ENCODE measurements around the gene IFT81. TPM values are rescaled to one million over a fixed set of nuclear protein-coding genes. Genes with fewer than 3 reads are reported as not detected.

IFT81 gene
- total and polyA plus RNA-seq, 2 of the 13 experiments (the other 11 are each of a cell fraction or from before 2014, with no cell fraction given): 4.2 to 13.0 TPM

- no peak for TF ChIP-seq ZNF513 (CRISPR knock-in tag; conservative IDR thresholded peaks at IDR 0.05)
- 0 out of 2 replicates have a peak, but pooled peaks have one; percentile 26 for TF ChIP-seq ZBTB33 (CRISPR knock-in tag; IDR thresholded peaks at IDR 0.05)
- no peak for TF ChIP-seq NFE2 (CRISPR knock-in tag; IDR thresholded peaks at IDR 0.05)
- TF ChIP-seq, protein P1, sequence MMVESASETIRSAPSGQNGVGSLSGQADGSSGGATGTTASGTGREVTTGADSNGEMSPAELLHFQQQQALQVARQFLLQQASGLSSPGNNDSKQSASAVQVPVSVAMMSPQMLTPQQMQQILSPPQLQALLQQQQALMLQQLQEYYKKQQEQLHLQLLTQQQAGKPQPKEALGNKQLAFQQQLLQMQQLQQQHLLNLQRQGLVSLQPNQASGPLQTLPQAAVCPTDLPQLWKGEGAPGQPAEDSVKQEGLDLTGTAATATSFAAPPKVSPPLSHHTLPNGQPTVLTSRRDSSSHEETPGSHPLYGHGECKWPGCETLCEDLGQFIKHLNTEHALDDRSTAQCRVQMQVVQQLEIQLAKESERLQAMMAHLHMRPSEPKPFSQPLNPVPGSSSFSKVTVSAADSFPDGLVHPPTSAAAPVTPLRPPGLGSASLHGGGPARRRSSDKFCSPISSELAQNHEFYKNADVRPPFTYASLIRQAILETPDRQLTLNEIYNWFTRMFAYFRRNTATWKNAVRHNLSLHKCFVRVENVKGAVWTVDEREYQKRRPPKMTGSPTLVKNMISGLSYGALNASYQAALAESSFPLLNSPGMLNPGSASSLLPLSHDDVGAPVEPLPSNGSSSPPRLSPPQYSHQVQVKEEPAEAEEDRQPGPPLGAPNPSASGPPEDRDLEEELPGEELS (CRISPR knock-in tag; IDR thresholded peaks at IDR 0.05): peak; percentile 51
- no peak for TF ChIP-seq GATAD1 (CRISPR knock-in tag; IDR thresholded peaks at IDR 0.05)
- TF ChIP-seq NCOA2 (CRISPR knock-in tag; IDR thresholded peaks at IDR 0.05): 0 out of 2 replicates have a peak, but pooled peaks have one; percentile 18
- TF ChIP-seq FOXC1 (CRISPR knock-in tag; IDR thresholded peaks at IDR 0.05; ENCODE audit: borderline replicate concordance): no peak
- TF ChIP-seq MIER2 (CRISPR knock-in tag; IDR thresholded peaks at IDR 0.05): 0 out of 2 replicates have a peak, but pooled peaks have one; percentile 49
- no peak for TF ChIP-seq FOXP1 (IDR thresholded peaks at IDR 0.05)
- TF ChIP-seq FOXP1 (CRISPR knock-in tag; IDR thresholded peaks at IDR 0.05): peak; percentile 41; the same call in 1 of the 2 replicates
- TF ChIP-seq NFATC3 (CRISPR knock-in tag; IDR thresholded peaks at IDR 0.05): no peak
- TF ChIP-seq ATF7 (IDR thresholded peaks at IDR 0.05): no peak
- TF ChIP-seq ATF7 (CRISPR knock-in tag; IDR thresholded peaks at IDR 0.05): no peak
- TF ChIP-seq THAP11 (CRISPR knock-in tag; IDR thresholded peaks at IDR 0.05): 0 out of 2 replicates have a peak, but pooled peaks have one; percentile 38
- TF ChIP-seq PPARG (CRISPR knock-in tag; conservative IDR thresholded peaks at IDR 0.05): 0 out of 2 replicates have a peak, but pooled peaks have one; percentile 25
- 0 out of 2 replicates have a peak, but pooled peaks have one; percentile 31 for TF ChIP-seq JUND (CRISPR knock-in tag; IDR thresholded peaks at IDR 0.05)
- TF ChIP-seq REL (CRISPR knock-in tag; conservative IDR thresholded peaks at IDR 0.05): no peak
- peak; percentile 52; the same call in 1 of the 2 replicates for TF ChIP-seq ZSCAN9 (CRISPR knock-in tag; IDR thresholded peaks at IDR 0.05; ENCODE audit: borderline replicate concordance)
- no peak for TF ChIP-seq TCF7 (IDR thresholded peaks at IDR 0.05; ENCODE audit: low read depth)
- no peak for TF ChIP-seq HOXA5 (CRISPR knock-in tag; IDR thresholded peaks at IDR 0.05)
- peak; percentile 97 for TF ChIP-seq STAG1 (CRISPR knock-in tag; IDR thresholded peaks at IDR 0.05)
- no peak for TF ChIP-seq ARHGAP35 (CRISPR knock-in tag; IDR thresholded peaks at IDR 0.05; ENCODE audit: borderline replicate concordance)
- TF ChIP-seq, protein P2, sequence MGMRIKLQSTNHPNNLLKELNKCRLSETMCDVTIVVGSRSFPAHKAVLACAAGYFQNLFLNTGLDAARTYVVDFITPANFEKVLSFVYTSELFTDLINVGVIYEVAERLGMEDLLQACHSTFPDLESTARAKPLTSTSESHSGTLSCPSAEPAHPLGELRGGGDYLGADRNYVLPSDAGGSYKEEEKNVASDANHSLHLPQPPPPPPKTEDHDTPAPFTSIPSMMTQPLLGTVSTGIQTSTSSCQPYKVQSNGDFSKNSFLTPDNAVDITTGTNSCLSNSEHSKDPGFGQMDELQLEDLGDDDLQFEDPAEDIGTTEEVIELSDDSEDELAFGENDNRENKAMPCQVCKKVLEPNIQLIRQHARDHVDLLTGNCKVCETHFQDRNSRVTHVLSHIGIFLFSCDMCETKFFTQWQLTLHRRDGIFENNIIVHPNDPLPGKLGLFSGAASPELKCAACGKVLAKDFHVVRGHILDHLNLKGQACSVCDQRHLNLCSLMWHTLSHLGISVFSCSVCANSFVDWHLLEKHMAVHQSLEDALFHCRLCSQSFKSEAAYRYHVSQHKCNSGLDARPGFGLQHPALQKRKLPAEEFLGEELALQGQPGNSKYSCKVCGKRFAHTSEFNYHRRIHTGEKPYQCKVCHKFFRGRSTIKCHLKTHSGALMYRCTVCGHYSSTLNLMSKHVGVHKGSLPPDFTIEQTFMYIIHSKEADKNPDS (CRISPR knock-in tag; IDR thresholded peaks at IDR 0.05): no peak
- TF ChIP-seq ZNF652 (CRISPR knock-in tag; IDR thresholded peaks at IDR 0.05; ENCODE audit: borderline replicate concordance, low read depth): peak; percentile 79; the same call in 1 of the 2 replicates
- TF ChIP-seq NFKB2 (CRISPR knock-in tag; IDR thresholded peaks at IDR 0.05; ENCODE audit: borderline replicate concordance): no peak
- peak; percentile 43; the same call in 1 of the 2 replicates for TF ChIP-seq KLF6 (CRISPR knock-in tag; IDR thresholded peaks at IDR 0.05)
Observed at GRCh38 chr12:110100315-110100970, 23.7 kb upstream of the IFT81 start (continued).

All from HepG2 (cell line).